ENCODE measurements around the gene LETM1. TPM values are rescaled to one million over a fixed set of nuclear protein-coding genes. Genes with fewer than 3 reads are reported as not detected.

LETM1 gene
- total and polyA plus RNA-seq, 2 of the 8 experiments (the other 6 are each of a cell fraction or from before 2014, with no cell fraction given): 19.8 to 50.1 TPM

- TF ChIP-seq EGR1 (IDR thresholded peaks at IDR 0.05; ENCODE audit: borderline replicate concordance, low read depth, low read length) (no peak), FOSL1 (IDR thresholded peaks at IDR 0.05; ENCODE audit: insufficient read depth, low read depth, low read length) (no peak), SIN3A (conservative IDR thresholded peaks at IDR 0.05 in 1 of 2, IDR thresholded peaks at IDR 0.05 in 1 of 2; ENCODE audit: low read depth in 1 of 2, low read length in 2 of 2) (no peak)
- TF ChIP-seq, protein P1, sequence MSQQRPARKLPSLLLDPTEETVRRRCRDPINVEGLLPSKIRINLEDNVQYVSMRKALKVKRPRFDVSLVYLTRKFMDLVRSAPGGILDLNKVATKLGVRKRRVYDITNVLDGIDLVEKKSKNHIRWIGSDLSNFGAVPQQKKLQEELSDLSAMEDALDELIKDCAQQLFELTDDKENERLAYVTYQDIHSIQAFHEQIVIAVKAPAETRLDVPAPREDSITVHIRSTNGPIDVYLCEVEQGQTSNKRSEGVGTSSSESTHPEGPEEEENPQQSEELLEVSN (IDR thresholded peaks at IDR 0.05): no peak
These were observed 8.4 kb upstream of the LETM1 start (continued) for GRCh38 chr4:1864076-1865008.
